SK-N-SH treated with all-trans-retinoic acid at 6 μM for 48 hours (cell line): ENCODE data around the gene KCNMA1.
A peak's percentile ranks its signal among the peaks of the same experiment; 100 is the strongest.

Experiments used
- ATAC-seq: fragments of 200-7000 bp; cut with Tn5 transposase; 3 replicates; pipeline ENCODE4 v1.9.1; 2020; ENCODE audit warnings: mild to moderate bottlenecking, moderate library complexity
- ARNTL ChIP-seq: fragments of 450-650 bp; formaldehyde crosslinking; IDR thresholded peaks from 2 replicates; pipeline ENCODE4 v1.5.0; 2020; ENCODE audit warnings: low read depth, mild to moderate bottlenecking, moderate library complexity, borderline replicate concordance
- BACH2 ChIP-seq: fragments of 250-450 bp; sonication (Bioruptor Pico); IDR thresholded peaks from 2 replicates; pipeline ENCODE4 v1.9.0; 2021; ENCODE audit warnings: mild to moderate bottlenecking, borderline replicate concordance
- CSDC2 ChIP-seq: fragments of 250-450 bp; sonication (Bioruptor Pico); IDR thresholded peaks from 2 replicates; pipeline ENCODE4 v1.5.0; 2020; ENCODE audit warnings: mild to moderate bottlenecking, moderate library complexity
- GLIS3 ChIP-seq: fragments of 250-450 bp; sonication (Bioruptor Pico); IDR thresholded peaks from 2 replicates; pipeline ENCODE4 v1.5.0; 2020; ENCODE audit warnings: mild to moderate bottlenecking, moderate library complexity
- ISL1 ChIP-seq: fragments of 250-450 bp; sonication (Bioruptor Pico); IDR thresholded peaks from 2 replicates; pipeline ENCODE4 v2.1.2; 2022; ENCODE audit warnings: mild to moderate bottlenecking, moderate library complexity
- OSR1 ChIP-seq: fragments of 250-450 bp; sonication (Bioruptor Pico); IDR thresholded peaks from 2 replicates; pipeline ENCODE4 v1.8.0; 2022; ENCODE audit warnings: moderate library complexity, mild to moderate bottlenecking, inconsistent platforms
- PPARA ChIP-seq: fragments of 250-450 bp; sonication (Bioruptor Pico); IDR thresholded peaks from 2 replicates; pipeline ENCODE4 v1.5.0; 2020; ENCODE audit warnings: mild to moderate bottlenecking, borderline replicate concordance
- RARB ChIP-seq: fragments of 250-450 bp; sonication (Bioruptor Pico); IDR thresholded peaks from 2 replicates; pipeline ENCODE4 v1.8.0; 2021; ENCODE audit warnings: mild to moderate bottlenecking, moderate library complexity
- SNAI2 ChIP-seq: fragments of 250-450 bp; sonication (Bioruptor Pico); IDR thresholded peaks from 2 replicates; pipeline ENCODE4 v1.5.0; 2020; ENCODE audit warnings: mild to moderate bottlenecking, moderate library complexity
- TCF4 ChIP-seq: fragments of 250-450 bp; sonication (Bioruptor Pico); IDR thresholded peaks from 2 replicates; pipeline ENCODE4 v1.8.0; 2021; ENCODE audit warnings: mild to moderate bottlenecking, moderate library complexity, borderline replicate concordance
- TOX ChIP-seq: fragments of 250-450 bp; sonication (Bioruptor Pico); IDR thresholded peaks from 2 replicates; pipeline ENCODE4 v1.8.0; 2021; ENCODE audit warnings: mild to moderate bottlenecking, moderate library complexity, borderline replicate concordance
- ZC3H10 ChIP-seq: fragments of 250-450 bp; sonication (Bioruptor Pico); IDR thresholded peaks from 2 replicates; pipeline ENCODE4 v1.5.1; 2021; ENCODE audit warnings: mild to moderate bottlenecking, moderate library complexity
- ZFP3 ChIP-seq: fragments of 250-450 bp; sonication (Bioruptor Pico); IDR thresholded peaks from 2 replicates; pipeline ENCODE4 v1.5.0; 2020; ENCODE audit warnings: mild to moderate bottlenecking, moderate library complexity
- ZFP30 ChIP-seq: fragments of 450-650 bp; formaldehyde crosslinking; IDR thresholded peaks from 2 replicates; pipeline ENCODE4 v1.5.0; 2022; ENCODE audit warnings: mild to moderate bottlenecking, moderate library complexity
- ZNF565 ChIP-seq: fragments of 450-650 bp; formaldehyde crosslinking; conservative IDR thresholded peaks from 2 replicates; pipeline ENCODE4 v1.5.0; 2020; ENCODE audit warnings: low read depth, mild to moderate bottlenecking, moderate library complexity
- ZNF70 ChIP-seq: fragments of 450-650 bp; formaldehyde crosslinking; IDR thresholded peaks from 2 replicates; pipeline ENCODE4 v1.5.0; 2020; ENCODE audit warnings: mild to moderate bottlenecking, moderate library complexity
- ZNF8 ChIP-seq: fragments of 450-650 bp; formaldehyde crosslinking; IDR thresholded peaks from 2 replicates; pipeline ENCODE4 v1.5.0; 2020; ENCODE audit warnings: mild to moderate bottlenecking, moderate library complexity
- TF ChIP-seq, protein P1 (sequence below): fragments of 250-450 bp; sonication (Bioruptor Pico); IDR thresholded peaks from 2 replicates; pipeline ENCODE4 v1.5.1; 2020; ENCODE audit warnings: low read depth, mild to moderate bottlenecking, moderate library complexity
- TF ChIP-seq, protein P2 (sequence below): fragments of 250-450 bp; sonication (Bioruptor Pico); IDR thresholded peaks from 2 replicates; pipeline ENCODE4 v1.5.0; 2020; ENCODE audit warnings: mild to moderate bottlenecking, moderate library complexity
- TF ChIP-seq, protein P3 (sequence below): fragments of 250-450 bp; sonication (Bioruptor Pico); IDR thresholded peaks from 2 replicates; pipeline ENCODE4 v1.5.1; 2021; ENCODE audit warnings: mild to moderate bottlenecking, moderate library complexity
- TF ChIP-seq, protein P4 (sequence below): fragments of 250-450 bp; sonication (Bioruptor Pico); IDR thresholded peaks from 2 replicates; pipeline ENCODE4 v1.8.0; 2020; ENCODE audit warnings: mild to moderate bottlenecking, moderate library complexity, borderline replicate concordance

The KCNMA1 gene

DNA sequence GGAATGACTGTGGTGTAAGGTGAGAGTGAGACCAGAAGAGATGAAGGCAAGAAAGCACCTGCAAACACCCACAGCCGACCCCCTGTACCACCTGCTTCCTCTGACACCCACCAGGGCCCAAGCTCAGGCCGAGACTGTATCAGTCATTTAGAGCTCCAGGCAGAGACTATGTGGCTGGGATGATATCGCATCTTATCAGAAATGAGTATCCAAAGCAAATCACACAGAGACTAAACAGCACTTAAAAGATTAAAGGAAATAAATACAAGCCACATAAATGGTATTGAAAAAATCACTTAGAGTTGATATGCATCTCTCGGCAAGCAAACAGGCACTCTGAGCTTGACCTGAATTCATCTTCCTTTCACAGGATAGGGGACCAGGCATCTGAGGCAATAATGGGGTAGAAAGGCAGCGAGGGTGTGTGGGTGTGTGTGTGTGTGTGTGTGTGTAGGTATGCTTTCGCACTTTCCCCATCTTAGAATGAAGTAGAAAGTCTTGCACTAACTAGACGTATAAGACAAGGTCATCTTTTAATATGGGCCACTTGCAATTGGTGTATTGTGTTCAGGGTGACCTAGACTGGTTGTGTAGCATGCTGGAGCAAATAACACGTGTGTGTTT lies 665.9 kb downstream of the KCNMA1 start (continued):
- TF ChIP-seq CSDC2 (CRISPR knock-in tag) (no peak), TCF4 (CRISPR knock-in tag) (peak; percentile 91), PPARA (CRISPR knock-in tag) (no peak)

DNA sequence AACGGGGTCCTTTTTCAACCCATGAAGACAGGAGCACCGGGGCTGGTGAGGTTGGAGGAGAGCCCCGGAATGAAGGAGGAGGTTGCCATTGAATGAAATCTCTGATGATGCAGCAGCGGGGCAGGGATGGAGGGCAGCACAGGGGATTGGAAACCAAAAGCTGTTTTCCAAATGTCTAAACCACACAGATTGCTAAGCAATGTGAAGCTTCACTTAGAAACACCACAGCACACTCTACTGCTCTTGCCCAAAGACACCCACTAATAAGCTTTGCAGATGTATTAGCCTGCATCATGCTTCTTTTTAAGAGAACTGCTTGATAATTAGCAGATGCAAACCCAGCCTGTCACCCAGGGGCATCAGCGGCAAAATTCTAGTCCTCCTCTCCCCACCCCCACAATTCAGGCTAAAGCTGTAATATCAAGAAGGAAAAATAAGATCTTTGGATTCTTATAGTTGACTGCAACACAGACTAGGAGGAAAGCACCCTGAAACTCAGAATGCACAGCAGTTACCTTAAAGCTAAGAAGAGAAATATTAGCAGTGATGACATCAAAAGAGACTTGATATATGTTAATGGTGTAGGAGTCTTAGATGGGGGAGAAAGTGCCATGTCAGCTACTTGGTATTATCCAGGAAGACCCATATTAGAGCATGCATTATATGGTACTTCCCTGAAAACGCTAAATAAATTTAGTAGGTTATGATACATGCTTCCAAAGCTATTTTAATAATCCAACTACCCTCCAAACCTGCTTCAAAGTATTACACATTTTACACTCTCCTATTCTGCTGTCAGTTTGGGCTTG lies 666.7 kb downstream of the KCNMA1 start:
- peak; percentile 46 for ATAC-seq

DNA sequence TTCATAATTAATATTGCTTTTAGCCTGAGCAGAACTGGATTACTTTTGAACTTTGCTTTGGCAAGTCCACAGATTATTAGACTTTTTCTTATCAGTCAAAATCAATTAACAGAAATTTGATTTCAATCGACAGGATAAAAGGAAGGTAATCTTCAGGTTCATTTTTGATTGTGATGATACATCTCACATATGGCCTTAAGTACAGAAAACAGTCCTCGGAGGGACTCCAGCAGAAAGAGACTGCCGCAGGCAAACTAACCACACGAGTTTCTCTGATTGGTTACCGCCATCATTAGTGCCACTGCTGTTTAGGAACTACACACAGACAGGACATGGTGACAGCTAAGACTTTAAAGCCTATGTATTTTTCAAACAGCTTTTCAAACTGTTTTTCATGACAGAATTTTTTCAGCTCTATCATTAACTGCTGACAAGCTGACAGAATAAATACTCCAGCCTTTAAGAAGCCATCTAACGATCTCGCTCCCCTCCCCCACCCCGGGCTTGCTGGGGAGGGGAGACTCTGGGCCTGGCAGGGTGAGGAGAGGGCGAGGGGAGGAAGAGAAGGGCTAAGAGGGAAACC lies 668.2 kb downstream of the KCNMA1 start:
- ATAC-seq = no peak
- peak; percentile 15; the same call in 1 of the 2 replicates for TF ChIP-seq TCF4 (CRISPR knock-in tag)
- no peak for TF ChIP-seq CSDC2 (CRISPR knock-in tag)
- no peak for TF ChIP-seq ZNF8 (CRISPR knock-in tag)
- no peak for TF ChIP-seq ZNF70 (CRISPR knock-in tag)

More for the DNA sequence above, 666.7 kb downstream of the KCNMA1 start:
- TF ChIP-seq ISL1 = no peak
- TF ChIP-seq, protein P1, sequence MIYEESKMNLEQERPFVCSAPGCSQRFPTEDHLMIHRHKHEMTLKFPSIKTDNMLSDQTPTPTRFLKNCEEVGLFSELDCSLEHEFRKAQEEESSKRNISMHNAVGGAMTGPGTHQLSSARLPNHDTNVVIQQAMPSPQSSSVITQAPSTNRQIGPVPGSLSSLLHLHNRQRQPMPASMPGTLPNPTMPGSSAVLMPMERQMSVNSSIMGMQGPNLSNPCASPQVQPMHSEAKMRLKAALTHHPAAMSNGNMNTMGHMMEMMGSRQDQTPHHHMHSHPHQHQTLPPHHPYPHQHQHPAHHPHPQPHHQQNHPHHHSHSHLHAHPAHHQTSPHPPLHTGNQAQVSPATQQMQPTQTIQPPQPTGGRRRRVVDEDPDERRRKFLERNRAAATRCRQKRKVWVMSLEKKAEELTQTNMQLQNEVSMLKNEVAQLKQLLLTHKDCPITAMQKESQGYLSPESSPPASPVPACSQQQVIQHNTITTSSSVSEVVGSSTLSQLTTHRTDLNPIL (CRISPR knock-in tag) = no peak
- TF ChIP-seq CSDC2 (CRISPR knock-in tag) = no peak
- TF ChIP-seq ZFP3 (CRISPR knock-in tag) = no peak
- no peak for TF ChIP-seq ZNF70 (CRISPR knock-in tag)
- TF ChIP-seq, all 23 proteins: peak for 0

DNA sequence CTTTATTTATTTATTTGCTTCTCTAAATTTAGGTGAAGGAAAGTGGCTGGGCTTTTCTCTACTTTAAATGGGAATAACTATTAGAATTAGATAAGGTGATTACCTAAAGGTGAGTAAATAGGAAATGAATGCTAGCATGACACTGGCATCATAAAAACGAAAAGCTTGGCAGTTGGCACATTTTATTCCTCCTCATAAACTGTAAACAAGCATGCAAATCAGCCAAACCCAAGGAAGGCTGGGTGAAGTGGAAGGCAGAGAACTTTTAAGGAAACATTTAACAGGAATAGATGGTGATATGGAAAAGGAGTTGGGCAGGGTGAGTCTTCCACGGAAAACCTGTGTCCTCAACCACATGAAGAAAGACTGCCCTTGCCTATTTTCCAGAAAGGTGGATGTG lies 669.1 kb downstream of the KCNMA1 start:
- no peak for TF ChIP-seq GLIS3
- TF ChIP-seq TOX (CRISPR knock-in tag) = no peak
- no peak for TF ChIP-seq ZNF565 (CRISPR knock-in tag)
- no peak for TF ChIP-seq SNAI2 (CRISPR knock-in tag)
- no peak for TF ChIP-seq RARB (CRISPR knock-in tag)
- no peak for TF ChIP-seq CSDC2 (CRISPR knock-in tag)
- no peak for TF ChIP-seq BACH2
- TF ChIP-seq, protein P2, sequence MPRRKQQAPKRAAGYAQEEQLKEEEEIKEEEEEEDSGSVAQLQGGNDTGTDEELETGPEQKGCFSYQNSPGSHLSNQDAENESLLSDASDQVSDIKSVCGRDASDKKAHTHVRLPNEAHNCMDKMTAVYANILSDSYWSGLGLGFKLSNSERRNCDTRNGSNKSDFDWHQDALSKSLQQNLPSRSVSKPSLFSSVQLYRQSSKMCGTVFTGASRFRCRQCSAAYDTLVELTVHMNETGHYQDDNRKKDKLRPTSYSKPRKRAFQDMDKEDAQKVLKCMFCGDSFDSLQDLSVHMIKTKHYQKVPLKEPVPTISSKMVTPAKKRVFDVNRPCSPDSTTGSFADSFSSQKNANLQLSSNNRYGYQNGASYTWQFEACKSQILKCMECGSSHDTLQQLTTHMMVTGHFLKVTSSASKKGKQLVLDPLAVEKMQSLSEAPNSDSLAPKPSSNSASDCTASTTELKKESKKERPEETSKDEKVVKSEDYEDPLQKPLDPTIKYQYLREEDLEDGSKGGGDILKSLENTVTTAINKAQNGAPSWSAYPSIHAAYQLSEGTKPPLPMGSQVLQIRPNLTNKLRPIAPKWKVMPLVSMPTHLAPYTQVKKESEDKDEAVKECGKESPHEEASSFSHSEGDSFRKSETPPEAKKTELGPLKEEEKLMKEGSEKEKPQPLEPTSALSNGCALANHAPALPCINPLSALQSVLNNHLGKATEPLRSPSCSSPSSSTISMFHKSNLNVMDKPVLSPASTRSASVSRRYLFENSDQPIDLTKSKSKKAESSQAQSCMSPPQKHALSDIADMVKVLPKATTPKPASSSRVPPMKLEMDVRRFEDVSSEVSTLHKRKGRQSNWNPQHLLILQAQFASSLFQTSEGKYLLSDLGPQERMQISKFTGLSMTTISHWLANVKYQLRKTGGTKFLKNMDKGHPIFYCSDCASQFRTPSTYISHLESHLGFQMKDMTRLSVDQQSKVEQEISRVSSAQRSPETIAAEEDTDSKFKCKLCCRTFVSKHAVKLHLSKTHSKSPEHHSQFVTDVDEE (CRISPR knock-in tag) = no peak
- ATAC-seq = no peak

DNA sequence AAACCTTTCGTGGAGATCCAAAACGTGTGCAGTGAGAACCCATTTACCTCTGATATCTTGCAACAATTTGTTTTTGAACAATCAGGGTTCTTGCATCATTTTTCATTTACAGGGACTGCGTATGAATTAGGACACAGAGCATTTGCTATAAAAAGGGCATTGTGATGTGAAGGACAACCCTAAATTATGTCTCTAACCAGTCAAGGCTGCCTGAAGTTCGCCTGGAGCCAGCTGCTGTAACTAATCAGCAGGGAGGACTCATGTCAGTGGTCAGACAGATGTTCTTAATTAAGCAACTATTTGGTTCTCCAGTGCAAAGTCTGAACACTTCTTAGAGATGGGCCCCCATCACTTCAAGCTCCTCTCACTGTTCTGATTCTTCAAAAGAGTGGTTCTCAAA lies 674.8 kb downstream of the KCNMA1 start:
- TF ChIP-seq ZNF8 (CRISPR knock-in tag) (no peak), ZFP3 (CRISPR knock-in tag) (no peak), CSDC2 (CRISPR knock-in tag) (no peak), TOX (CRISPR knock-in tag) (no peak), ZC3H10 (CRISPR knock-in tag) (no peak), RARB (CRISPR knock-in tag) (no peak), SNAI2 (CRISPR knock-in tag) (no peak), ZNF565 (CRISPR knock-in tag) (no peak), OSR1 (CRISPR knock-in tag) (no peak), ISL1 (no peak), GLIS3 (no peak), ZFP30 (CRISPR knock-in tag) (no peak), ZNF70 (CRISPR knock-in tag) (no peak), BACH2 (no peak), ARNTL (CRISPR knock-in tag) (no peak)
- TF ChIP-seq, protein P3, sequence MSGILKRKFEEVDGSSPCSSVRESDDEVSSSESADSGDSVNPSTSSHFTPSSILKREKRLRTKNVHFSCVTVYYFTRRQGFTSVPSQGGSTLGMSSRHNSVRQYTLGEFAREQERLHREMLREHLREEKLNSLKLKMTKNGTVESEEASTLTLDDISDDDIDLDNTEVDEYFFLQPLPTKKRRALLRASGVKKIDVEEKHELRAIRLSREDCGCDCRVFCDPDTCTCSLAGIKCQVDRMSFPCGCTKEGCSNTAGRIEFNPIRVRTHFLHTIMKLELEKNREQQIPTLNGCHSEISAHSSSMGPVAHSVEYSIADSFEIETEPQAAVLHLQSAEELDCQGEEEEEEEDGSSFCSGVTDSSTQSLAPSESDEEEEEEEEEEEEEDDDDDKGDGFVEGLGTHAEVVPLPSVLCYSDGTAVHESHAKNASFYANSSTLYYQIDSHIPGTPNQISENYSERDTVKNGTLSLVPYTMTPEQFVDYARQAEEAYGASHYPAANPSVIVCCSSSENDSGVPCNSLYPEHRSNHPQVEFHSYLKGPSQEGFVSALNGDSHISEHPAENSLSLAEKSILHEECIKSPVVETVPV (CRISPR knock-in tag) = no peak
- TF ChIP-seq, protein P4, sequence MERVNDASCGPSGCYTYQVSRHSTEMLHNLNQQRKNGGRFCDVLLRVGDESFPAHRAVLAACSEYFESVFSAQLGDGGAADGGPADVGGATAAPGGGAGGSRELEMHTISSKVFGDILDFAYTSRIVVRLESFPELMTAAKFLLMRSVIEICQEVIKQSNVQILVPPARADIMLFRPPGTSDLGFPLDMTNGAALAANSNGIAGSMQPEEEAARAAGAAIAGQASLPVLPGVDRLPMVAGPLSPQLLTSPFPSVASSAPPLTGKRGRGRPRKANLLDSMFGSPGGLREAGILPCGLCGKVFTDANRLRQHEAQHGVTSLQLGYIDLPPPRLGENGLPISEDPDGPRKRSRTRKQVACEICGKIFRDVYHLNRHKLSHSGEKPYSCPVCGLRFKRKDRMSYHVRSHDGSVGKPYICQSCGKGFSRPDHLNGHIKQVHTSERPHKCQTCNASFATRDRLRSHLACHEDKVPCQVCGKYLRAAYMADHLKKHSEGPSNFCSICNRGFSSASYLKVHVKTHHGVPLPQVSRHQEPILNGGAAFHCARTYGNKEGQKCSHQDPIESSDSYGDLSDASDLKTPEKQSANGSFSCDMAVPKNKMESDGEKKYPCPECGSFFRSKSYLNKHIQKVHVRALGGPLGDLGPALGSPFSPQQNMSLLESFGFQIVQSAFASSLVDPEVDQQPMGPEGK (CRISPR knock-in tag) = no peak
- TF ChIP-seq, protein P1 (CRISPR knock-in tag) = no peak

More for the DNA sequence above, 674.8 kb downstream of the KCNMA1 start:
- ATAC-seq = peak; percentile 33
